ENCODE results near the gene TUBB4A. TPM values are rescaled to one million over a fixed set of nuclear protein-coding genes. Genes with fewer than 3 reads are reported as not detected.

TUBB4A gene
- total and polyA plus RNA-seq, 9 of the 15 experiments (the other 6 are each of a cell fraction or from before 2014, with no cell fraction given), result 0.14 to 7.0 (median 0.75) TPM

DNA sequence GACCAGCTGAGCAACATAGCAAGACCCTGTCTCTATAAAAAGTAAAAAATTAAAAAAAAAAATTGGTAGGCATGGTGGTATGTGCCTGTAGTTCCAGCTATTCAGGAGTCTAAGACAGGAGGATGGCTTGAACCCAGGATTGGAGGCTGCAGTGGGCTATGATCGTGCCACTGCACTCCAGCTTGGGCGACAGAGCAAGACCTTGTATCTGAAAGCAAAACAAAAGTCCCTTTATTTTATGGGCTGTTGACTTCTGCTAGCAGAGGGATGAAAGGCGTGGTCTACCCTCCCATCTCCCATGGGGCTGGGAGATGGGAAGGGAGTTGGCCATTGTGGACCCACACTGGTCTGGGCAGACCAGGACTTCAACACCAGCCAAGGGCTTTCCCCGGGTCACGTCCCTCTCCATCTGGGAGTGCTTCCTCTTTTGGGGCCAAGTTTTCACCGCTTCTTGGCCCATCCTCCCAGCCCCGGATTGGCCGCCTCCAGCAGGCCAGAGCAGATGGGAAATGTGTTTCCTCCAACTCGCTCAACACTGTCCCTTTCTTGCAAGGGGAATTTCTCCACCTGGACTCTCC, 26.5 kb upstream of the TUBB4A start:
- peak overlapping the region; percentile 74 for H2AFZ ChIP-seq (ENCODE audit: low read depth, low read length)
- no TSS peak for BruUV-seq (replicated peaks)
- peaks cover 23% of the 10 kb centered on the region for H3K79me2 ChIP-seq (ENCODE audit: control insufficient read depth, insufficient read depth, low read length)
- H3K4me3 ChIP-seq, result no peak overlapping the region
- peaks cover 7% of the 10 kb centered on the region for H3K9me1 ChIP-seq (ENCODE audit: control insufficient read depth, insufficient read depth, low read length)
- H3K27ac ChIP-seq (ENCODE audit: extremely low read depth, low read depth, low read length), result peak overlapping the region; percentile 55; the same call in 1 of the 3 replicates
- 24% methylated on average over 9 of the region's 9 CpGs for WGBS (ENCODE audit: insufficient coverage, low coverage, missing lambda C conversion rate)
- ChIA-PET POLR2A (interaction anchor here (1.0 kb wide), 1 partner anchor 12 kb away, joined by 3 read pairs; no protein-coding TSS in a partner anchor), CTCF (ENCODE audit: low intra/inter-chr PET ratio) (no interaction called here)
- in situ Hi-C loops (cut with MboI) (loop anchor here (10.0 kb wide), 1 partner anchor 336 kb away; no protein-coding TSS in a partner anchor), intact Hi-C loops (cut with micrococcal nuclease) (no loop called here)
- no peaks in the 10 kb centered on the region; the same call in 1 of the 2 replicates for H4K20me1 ChIP-seq (replicated peaks; ENCODE audit: control insufficient read depth, insufficient read depth, low read length)
- no peaks in the 10 kb centered on the region for H3K9me3 ChIP-seq (replicated peaks; ENCODE audit: control insufficient read depth, insufficient read depth, low read depth, low read length)
- peak; percentile 54 for ATAC-seq
- H3K9ac ChIP-seq (ENCODE audit: insufficient read depth in 1 of 2, low read depth in 2 of 2, low read length in 2 of 2), result peak overlapping the region in 1 of 2 experiments; percentile 71; a peak in 2 of 4 replicates
- peaks cover 33 to 53% of the 10 kb centered on the region in 2 experiments for H3K4me1 ChIP-seq (replicated peaks in 1 of 2; ENCODE audit: control insufficient read depth in 2 of 2, insufficient read depth in 2 of 2, low read length in 2 of 2)
- FAIRE-seq, result peak; percentile 76
- DNase-seq (ENCODE audit: extremely low read depth in 1 of 4, low spot score in 3 of 4), result peak in 2 of 4 experiments; percentile 57 to 74
- H3K27me3 ChIP-seq (ENCODE audit: control insufficient read depth in 2 of 2, insufficient read depth in 2 of 2, low read length in 2 of 2), result no peaks in the 10 kb centered on the region
- H3K36me3 ChIP-seq (ENCODE audit: control insufficient read depth, insufficient read depth, low read length), result no peaks in the 10 kb centered on the region; the same call in 2 of the 3 replicates
- H3K4me2 ChIP-seq (ENCODE audit: insufficient read depth, low read length), result peak overlapping the region; percentile 33; the same call in 1 of the 2 replicates
- peak; percentile 51; the same call in 1 of the 2 replicates for TF ChIP-seq NR2C1 (IDR thresholded peaks at IDR 0.05)
- TF ChIP-seq NR2C1 (tag; IDR thresholded peaks at IDR 0.05), result peak; percentile 63
- TF ChIP-seq NR2C2 (CRISPR knock-in tag; IDR thresholded peaks at IDR 0.05), result no peak
- peak; percentile 89 for TF ChIP-seq NR2C2 (tag; IDR thresholded peaks at IDR 0.05)
- peak; percentile 66 for TF ChIP-seq RBFOX2 (IDR thresholded peaks at IDR 0.05; ENCODE audit: low read depth, low read length)
- TF ChIP-seq SP2 (IDR thresholded peaks at IDR 0.05; ENCODE audit: extremely low read depth, low read depth, low read length, poor library complexity, severe bottlenecking), result no peak
- TF ChIP-seq L3MBTL2 (IDR thresholded peaks at IDR 0.05), result peak; percentile 60
- no peak for TF ChIP-seq ELF2 (CRISPR knock-in tag; IDR thresholded peaks at IDR 0.05)
- TF ChIP-seq CEBPG (CRISPR knock-in tag; IDR thresholded peaks at IDR 0.05), result peak; percentile 38; the same call in 1 of the 2 replicates
- TF ChIP-seq CEBPG (tag; conservative IDR thresholded peaks at IDR 0.05 in 1 of 2, IDR thresholded peaks at IDR 0.05 in 1 of 2), result no peak
- TF ChIP-seq, protein P1, sequence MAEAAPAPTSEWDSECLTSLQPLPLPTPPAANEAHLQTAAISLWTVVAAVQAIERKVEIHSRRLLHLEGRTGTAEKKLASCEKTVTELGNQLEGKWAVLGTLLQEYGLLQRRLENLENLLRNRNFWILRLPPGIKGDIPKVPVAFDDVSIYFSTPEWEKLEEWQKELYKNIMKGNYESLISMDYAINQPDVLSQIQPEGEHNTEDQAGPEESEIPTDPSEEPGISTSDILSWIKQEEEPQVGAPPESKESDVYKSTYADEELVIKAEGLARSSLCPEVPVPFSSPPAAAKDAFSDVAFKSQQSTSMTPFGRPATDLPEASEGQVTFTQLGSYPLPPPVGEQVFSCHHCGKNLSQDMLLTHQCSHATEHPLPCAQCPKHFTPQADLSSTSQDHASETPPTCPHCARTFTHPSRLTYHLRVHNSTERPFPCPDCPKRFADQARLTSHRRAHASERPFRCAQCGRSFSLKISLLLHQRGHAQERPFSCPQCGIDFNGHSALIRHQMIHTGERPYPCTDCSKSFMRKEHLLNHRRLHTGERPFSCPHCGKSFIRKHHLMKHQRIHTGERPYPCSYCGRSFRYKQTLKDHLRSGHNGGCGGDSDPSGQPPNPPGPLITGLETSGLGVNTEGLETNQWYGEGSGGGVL (CRISPR knock-in tag; IDR thresholded peaks at IDR 0.05), result no peak
- peak; percentile 76 for TF ChIP-seq KDM5B (IDR thresholded peaks at IDR 0.05; ENCODE audit: insufficient replicate concordance, low read depth, low read length)
- TF ChIP-seq YY1 (IDR thresholded peaks at IDR 0.05; ENCODE audit: borderline replicate concordance in 1 of 3, control insufficient read depth in 1 of 3, extremely low read depth in 1 of 3, insufficient read depth in 3 of 3, insufficient read length in 1 of 3, insufficient replicate concordance in 2 of 3, low read depth in 1 of 3, low read length in 2 of 3), result peak in 1 of 3 experiments; percentile 24
- TF ChIP-seq, protein P2, sequence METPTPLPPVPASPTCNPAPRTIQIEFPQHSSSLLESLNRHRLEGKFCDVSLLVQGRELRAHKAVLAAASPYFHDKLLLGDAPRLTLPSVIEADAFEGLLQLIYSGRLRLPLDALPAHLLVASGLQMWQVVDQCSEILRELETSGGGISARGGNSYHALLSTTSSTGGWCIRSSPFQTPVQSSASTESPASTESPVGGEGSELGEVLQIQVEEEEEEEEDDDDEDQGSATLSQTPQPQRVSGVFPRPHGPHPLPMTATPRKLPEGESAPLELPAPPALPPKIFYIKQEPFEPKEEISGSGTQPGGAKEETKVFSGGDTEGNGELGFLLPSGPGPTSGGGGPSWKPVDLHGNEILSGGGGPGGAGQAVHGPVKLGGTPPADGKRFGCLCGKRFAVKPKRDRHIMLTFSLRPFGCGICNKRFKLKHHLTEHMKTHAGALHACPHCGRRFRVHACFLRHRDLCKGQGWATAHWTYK (CRISPR knock-in tag; IDR thresholded peaks at IDR 0.05), result peak; percentile 43; the same call in 1 of the 2 replicates
- TF ChIP-seq FOXP1 (CRISPR knock-in tag; IDR thresholded peaks at IDR 0.05), result no peak
- no peak for TF ChIP-seq EP300 (IDR thresholded peaks at IDR 0.05; ENCODE audit: low read length)
- TF ChIP-seq, protein P3, sequence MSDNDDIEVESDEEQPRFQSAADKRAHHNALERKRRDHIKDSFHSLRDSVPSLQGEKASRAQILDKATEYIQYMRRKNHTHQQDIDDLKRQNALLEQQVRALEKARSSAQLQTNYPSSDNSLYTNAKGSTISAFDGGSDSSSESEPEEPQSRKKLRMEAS (CRISPR knock-in tag; IDR thresholded peaks at IDR 0.05), result peak; percentile 40
